ENCODE measurements around the gene IFI35.
A peak's percentile ranks its signal among the peaks of the same experiment; 100 is the strongest.

Gene IFI35

DNA sequence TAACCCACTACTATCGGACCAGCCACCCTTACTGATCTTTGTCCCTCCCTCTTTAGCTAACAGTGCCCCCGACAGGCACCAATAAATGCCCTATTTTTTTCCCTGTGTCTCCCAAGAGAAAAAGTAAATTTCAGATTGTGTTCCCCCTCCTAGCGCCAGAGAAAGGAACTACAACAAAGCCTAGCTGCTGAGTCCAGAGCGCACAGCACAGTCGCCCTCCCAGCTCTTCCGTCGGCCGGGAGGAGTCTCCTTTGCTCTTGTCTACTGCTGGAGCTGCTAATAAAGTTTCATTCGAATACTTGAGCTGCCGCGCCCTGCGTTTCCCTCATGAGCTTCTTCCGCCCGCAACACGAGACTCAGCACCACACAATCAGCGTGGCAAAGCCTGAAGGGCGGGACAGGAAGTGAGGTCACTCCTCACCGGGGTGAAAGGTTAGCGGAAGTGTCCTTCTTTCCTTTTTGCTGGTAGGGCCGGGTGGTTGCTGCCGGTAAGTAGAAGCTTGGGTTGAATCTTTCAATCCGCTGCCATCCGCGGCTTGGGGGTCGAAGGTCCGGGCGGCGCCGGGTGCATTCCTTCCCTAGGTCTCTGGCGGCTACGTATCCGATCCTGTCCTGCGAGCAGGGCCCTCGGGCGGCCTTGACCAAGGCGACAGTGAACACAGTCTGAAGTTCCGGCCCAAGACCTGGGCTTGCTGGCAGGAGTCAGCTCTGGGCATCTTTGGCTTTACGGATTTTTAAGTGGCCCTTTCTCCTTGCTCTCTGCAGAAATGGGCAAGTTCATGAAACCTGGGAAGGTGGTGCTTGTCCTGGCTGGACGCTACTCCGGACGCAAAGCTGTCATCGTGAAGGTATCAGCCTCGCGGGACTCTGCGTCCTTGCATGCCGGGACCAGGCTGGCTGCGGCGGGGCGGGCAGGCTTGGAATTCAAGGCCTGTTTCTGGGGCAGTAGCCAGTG is 8.3 kb upstream of the IFI35 start, which contains the start of gene RPL27 (continued):
- no peak for TF ChIP-seq ZNF626 (tag by site-specific recombination; IDR thresholded peaks at IDR 0.05)
- no peak for TF ChIP-seq GLI2 (tag by site-specific recombination; IDR thresholded peaks at IDR 0.05; ENCODE audit: borderline replicate concordance, low read depth)
- no peak for TF ChIP-seq ZNF140 (tag by site-specific recombination; IDR thresholded peaks at IDR 0.05)
- TF ChIP-seq ZNF560 (tag by site-specific recombination; IDR thresholded peaks at IDR 0.05; ENCODE audit: borderline replicate concordance), result no peak
- TF ChIP-seq ZNF596 (tag by site-specific recombination; IDR thresholded peaks at IDR 0.05), result no peak
- TF ChIP-seq, protein P1, sequence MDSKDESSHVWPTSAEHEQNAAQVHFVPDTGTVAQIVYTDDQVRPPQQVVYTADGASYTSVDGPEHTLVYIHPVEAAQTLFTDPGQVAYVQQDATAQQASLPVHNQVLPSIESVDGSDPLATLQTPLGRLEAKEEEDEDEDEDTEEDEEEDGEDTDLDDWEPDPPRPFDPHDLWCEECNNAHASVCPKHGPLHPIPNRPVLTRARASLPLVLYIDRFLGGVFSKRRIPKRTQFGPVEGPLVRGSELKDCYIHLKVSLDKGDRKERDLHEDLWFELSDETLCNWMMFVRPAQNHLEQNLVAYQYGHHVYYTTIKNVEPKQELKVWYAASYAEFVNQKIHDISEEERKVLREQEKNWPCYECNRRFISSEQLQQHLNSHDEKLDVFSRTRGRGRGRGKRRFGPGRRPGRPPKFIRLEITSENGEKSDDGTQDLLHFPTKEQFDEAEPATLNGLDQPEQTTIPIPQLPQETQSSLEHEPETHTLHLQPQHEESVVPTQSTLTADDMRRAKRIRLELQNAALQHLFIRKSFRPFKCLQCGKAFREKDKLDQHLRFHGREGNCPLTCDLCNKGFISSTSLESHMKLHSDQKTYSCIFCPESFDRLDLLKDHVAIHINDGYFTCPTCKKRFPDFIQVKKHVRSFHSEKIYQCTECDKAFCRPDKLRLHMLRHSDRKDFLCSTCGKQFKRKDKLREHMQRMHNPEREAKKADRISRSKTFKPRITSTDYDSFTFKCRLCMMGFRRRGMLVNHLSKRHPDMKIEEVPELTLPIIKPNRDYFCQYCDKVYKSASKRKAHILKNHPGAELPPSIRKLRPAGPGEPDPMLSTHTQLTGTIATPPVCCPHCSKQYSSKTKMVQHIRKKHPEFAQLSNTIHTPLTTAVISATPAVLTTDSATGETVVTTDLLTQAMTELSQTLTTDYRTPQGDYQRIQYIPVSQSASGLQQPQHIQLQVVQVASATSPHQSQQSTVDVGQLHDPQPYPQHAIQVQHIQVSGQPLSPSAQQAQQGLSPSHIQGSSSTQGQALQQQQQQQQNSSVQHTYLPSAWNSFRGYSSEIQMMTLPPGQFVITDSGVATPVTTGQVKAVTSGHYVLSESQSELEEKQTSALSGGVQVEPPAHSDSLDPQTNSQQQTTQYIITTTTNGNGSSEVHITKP (tag by site-specific recombination; IDR thresholded peaks at IDR 0.05), result peak; percentile 89
- peak; percentile 35 for TF ChIP-seq ZNF623 (tag by site-specific recombination; IDR thresholded peaks at IDR 0.05)
- TF ChIP-seq, protein P2, sequence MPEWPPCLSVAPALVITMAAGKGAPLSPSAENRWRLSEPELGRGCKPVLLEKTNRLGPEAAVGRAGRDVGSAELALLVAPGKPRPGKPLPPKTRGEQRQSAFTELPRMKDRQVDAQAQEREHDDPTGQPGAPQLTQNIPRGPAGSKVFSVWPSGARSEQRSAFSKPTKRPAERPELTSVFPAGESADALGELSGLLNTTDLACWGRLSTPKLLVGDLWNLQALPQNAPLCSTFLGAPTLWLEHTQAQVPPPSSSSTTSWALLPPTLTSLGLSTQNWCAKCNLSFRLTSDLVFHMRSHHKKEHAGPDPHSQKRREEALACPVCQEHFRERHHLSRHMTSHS (tag by site-specific recombination; IDR thresholded peaks at IDR 0.05), result no peak
- TF ChIP-seq ZNF664 (tag by site-specific recombination; IDR thresholded peaks at IDR 0.05), result peak; percentile 23; the same call in 1 of the 2 replicates
- peak; percentile 64; the same call in 1 of the 2 replicates for TF ChIP-seq ZFP3 (tag by site-specific recombination; IDR thresholded peaks at IDR 0.05; ENCODE audit: low read depth)
- TF ChIP-seq ZNF311 (tag by site-specific recombination; IDR thresholded peaks at IDR 0.05; ENCODE audit: borderline replicate concordance), result no peak
- TF ChIP-seq, protein P3, sequence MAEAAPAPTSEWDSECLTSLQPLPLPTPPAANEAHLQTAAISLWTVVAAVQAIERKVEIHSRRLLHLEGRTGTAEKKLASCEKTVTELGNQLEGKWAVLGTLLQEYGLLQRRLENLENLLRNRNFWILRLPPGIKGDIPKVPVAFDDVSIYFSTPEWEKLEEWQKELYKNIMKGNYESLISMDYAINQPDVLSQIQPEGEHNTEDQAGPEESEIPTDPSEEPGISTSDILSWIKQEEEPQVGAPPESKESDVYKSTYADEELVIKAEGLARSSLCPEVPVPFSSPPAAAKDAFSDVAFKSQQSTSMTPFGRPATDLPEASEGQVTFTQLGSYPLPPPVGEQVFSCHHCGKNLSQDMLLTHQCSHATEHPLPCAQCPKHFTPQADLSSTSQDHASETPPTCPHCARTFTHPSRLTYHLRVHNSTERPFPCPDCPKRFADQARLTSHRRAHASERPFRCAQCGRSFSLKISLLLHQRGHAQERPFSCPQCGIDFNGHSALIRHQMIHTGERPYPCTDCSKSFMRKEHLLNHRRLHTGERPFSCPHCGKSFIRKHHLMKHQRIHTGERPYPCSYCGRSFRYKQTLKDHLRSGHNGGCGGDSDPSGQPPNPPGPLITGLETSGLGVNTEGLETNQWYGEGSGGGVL (tag by site-specific recombination; IDR thresholded peaks at IDR 0.05), result no peak
- TF ChIP-seq ZNF585B (tag by site-specific recombination; IDR thresholded peaks at IDR 0.05), result no peak
- TF ChIP-seq ZNF391 (tag by site-specific recombination; IDR thresholded peaks at IDR 0.05; ENCODE audit: borderline replicate concordance, low read depth), result peak; percentile 88; the same call in 1 of the 2 replicates
- TF ChIP-seq, protein P4, sequence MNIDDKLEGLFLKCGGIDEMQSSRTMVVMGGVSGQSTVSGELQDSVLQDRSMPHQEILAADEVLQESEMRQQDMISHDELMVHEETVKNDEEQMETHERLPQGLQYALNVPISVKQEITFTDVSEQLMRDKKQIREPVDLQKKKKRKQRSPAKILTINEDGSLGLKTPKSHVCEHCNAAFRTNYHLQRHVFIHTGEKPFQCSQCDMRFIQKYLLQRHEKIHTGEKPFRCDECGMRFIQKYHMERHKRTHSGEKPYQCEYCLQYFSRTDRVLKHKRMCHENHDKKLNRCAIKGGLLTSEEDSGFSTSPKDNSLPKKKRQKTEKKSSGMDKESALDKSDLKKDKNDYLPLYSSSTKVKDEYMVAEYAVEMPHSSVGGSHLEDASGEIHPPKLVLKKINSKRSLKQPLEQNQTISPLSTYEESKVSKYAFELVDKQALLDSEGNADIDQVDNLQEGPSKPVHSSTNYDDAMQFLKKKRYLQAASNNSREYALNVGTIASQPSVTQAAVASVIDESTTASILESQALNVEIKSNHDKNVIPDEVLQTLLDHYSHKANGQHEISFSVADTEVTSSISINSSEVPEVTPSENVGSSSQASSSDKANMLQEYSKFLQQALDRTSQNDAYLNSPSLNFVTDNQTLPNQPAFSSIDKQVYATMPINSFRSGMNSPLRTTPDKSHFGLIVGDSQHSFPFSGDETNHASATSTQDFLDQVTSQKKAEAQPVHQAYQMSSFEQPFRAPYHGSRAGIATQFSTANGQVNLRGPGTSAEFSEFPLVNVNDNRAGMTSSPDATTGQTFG (tag by site-specific recombination; IDR thresholded peaks at IDR 0.05; ENCODE audit: borderline replicate concordance), result no peak; the same call in 1 of the 2 replicates
- peak; percentile 89 for TF ChIP-seq KLF9 (tag by site-specific recombination; IDR thresholded peaks at IDR 0.05; ENCODE audit: low read depth)
- TF ChIP-seq ZXDB (tag by site-specific recombination; IDR thresholded peaks at IDR 0.05), result peak; percentile 99
- no peak for TF ChIP-seq ZNF837 (tag by site-specific recombination; IDR thresholded peaks at IDR 0.05)
- TF ChIP-seq ZNF48 (tag by site-specific recombination; IDR thresholded peaks at IDR 0.05), result no peak
- TF ChIP-seq, protein P5, sequence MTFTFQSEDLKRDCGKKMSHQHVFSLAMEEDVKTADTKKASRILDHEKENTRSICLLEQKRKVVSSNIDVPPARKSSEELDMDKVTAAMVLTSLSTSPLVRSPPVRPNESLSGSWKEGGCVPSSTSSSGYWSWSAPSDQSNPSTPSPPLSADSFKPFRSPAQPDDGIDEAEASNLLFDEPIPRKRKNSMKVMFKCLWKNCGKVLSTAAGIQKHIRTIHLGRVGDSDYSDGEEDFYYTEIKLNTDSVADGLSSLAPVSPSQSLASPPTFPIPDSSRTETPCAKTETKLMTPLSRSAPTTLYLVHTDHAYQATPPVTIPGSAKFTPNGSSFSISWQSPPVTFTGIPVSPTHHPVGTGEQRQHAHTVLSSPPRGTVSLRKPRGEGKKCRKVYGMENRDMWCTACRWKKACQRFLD (tag by site-specific recombination; IDR thresholded peaks at IDR 0.05), result peak; percentile 80; the same call in 1 of the 2 replicates
- TF ChIP-seq ZNF624 (tag by site-specific recombination; IDR thresholded peaks at IDR 0.05), result no peak
- TF ChIP-seq, protein P6, sequence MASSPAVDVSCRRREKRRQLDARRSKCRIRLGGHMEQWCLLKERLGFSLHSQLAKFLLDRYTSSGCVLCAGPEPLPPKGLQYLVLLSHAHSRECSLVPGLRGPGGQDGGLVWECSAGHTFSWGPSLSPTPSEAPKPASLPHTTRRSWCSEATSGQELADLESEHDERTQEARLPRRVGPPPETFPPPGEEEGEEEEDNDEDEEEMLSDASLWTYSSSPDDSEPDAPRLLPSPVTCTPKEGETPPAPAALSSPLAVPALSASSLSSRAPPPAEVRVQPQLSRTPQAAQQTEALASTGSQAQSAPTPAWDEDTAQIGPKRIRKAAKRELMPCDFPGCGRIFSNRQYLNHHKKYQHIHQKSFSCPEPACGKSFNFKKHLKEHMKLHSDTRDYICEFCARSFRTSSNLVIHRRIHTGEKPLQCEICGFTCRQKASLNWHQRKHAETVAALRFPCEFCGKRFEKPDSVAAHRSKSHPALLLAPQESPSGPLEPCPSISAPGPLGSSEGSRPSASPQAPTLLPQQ (tag by site-specific recombination; IDR thresholded peaks at IDR 0.05), result peak; percentile 89
- TF ChIP-seq ZNF26 (tag by site-specific recombination; IDR thresholded peaks at IDR 0.05), result no peak

Data from HEK293 (cell line).